GM23338 (cell line): ENCODE results near the gene RELL1. TPM values are rescaled to one million over a fixed set of nuclear protein-coding genes. Genes with fewer than 3 reads are reported as not detected.

Experiments
- ATAC-seq: fragments of 200-7000 bp; cut with Tn5 transposase; 3 replicates; pipeline ENCODE4 v1.9.1; 2020
- DNase-seq: peaks from one replicate; pipeline ENCODE4 v3.0.0-alpha.2; 2015; ENCODE audit warnings: low spot score
- H2AFZ ChIP-seq: fragments of 200-600 bp; sonication (generic); 2 replicates; pipeline ENCODE4 v1.8.0; 2016; ENCODE audit warnings: antibody characterized with exemption, mild to moderate bottlenecking, moderate library complexity
- H3F3A ChIP-seq: fragments of 200-600 bp; sonication (generic); replicated peaks from 2 replicates; pipeline ENCODE4 v1.8.0; 2017; ENCODE audit warnings: antibody characterized with exemption, mixed run types, low read depth
- H3K27ac ChIP-seq: fragments of 200-600 bp; sonication (generic); 2 replicates; pipeline ENCODE4 v1.6.1; 2016; ENCODE audit warnings: low read depth
- H3K27me3 ChIP-seq: fragments of 200-600 bp; sonication (generic); 2 replicates; pipeline ENCODE4 v1.8.0; 2016; ENCODE audit warnings: mild to moderate bottlenecking, mixed run types, moderate library complexity; ENCODE audit not compliant: insufficient read depth
- H3K36me3 ChIP-seq: fragments of 200-600 bp; sonication (generic); 2 replicates; pipeline ENCODE4 v1.8.0; 2016; ENCODE audit warnings: mild to moderate bottlenecking; ENCODE audit not compliant: insufficient read depth
- H3K4me1 ChIP-seq: fragments of 200-600 bp; sonication (generic); 2 replicates; pipeline ENCODE4 v1.8.0; 2016; ENCODE audit warnings: mild to moderate bottlenecking, moderate library complexity; ENCODE audit not compliant: insufficient read depth
- H3K4me2 ChIP-seq: fragments of 200-600 bp; sonication (generic); 2 replicates; pipeline ENCODE4 v1.7.1; 2017; ENCODE audit warnings: mixed run types
- H3K4me3 ChIP-seq: fragments of 200-600 bp; sonication (generic); 2 replicates; pipeline ENCODE4 v1.6.1; 2016; ENCODE audit warnings: mixed run types
- H3K79me2 ChIP-seq: fragments of 200-600 bp; sonication (generic); replicated peaks from 2 replicates; pipeline ENCODE4 v1.8.0; 2017; ENCODE audit warnings: mild to moderate bottlenecking; ENCODE audit not compliant: insufficient read depth
- H3K9me2 ChIP-seq: fragments of 200-600 bp; sonication (generic); 2 replicates; pipeline ENCODE4 v1.8.0; 2017; ENCODE audit not compliant: insufficient read depth
- H4K20me1 ChIP-seq: fragments of 200-600 bp; sonication (generic); replicated peaks from 2 replicates; pipeline ENCODE4 v1.8.0; 2017; ENCODE audit warnings: mild to moderate bottlenecking; ENCODE audit not compliant: insufficient read depth
- H3K27ac Mint-ChIP-seq: 2 replicates; pipeline ENCODE4 v1.8.0; 2020; ENCODE audit warnings: inconsistent platforms, mild to moderate bottlenecking, moderate library complexity, mixed read lengths
- H3K27me3 Mint-ChIP-seq: 3 replicates; pipeline ENCODE4 v1.8.0; 2022; ENCODE audit warnings: low read depth, mild to moderate bottlenecking, moderate library complexity, mixed read lengths, inconsistent platforms; ENCODE audit not compliant: insufficient read depth, poor library complexity
- H3K36me3 Mint-ChIP-seq: 3 replicates; pipeline ENCODE4 v1.8.0; 2021; ENCODE audit warnings: low read depth, mild to moderate bottlenecking, inconsistent platforms, moderate library complexity, mixed read lengths
- H3K4me1 Mint-ChIP-seq: 3 replicates; pipeline ENCODE4 v1.8.0; 2020; ENCODE audit warnings: mild to moderate bottlenecking, inconsistent platforms, mixed read lengths
- H3K4me3 Mint-ChIP-seq: 3 replicates; pipeline ENCODE4 v1.8.0; 2021; ENCODE audit warnings: moderate library complexity, mild to moderate bottlenecking, inconsistent platforms, mixed read lengths
- H3K9me3 Mint-ChIP-seq: 3 replicates; pipeline ENCODE4 v1.8.0; 2020; ENCODE audit warnings: moderate library complexity, mild to moderate bottlenecking, inconsistent platforms, mixed read lengths
- CREB1 ChIP-seq: fragments of 250-450 bp; sonication (Bioruptor Pico); IDR thresholded peaks from 2 replicates; pipeline ENCODE4 v1.5.0; 2020; ENCODE audit warnings: low read depth, mild to moderate bottlenecking, moderate library complexity
- ETS1 ChIP-seq: IDR thresholded peaks from 2 replicates; pipeline ENCODE4 v1.6.1; 2016; ENCODE audit warnings: antibody characterized with exemption
- EZH2 ChIP-seq: fragments of 200-600 bp; sonication (generic); IDR thresholded peaks from one replicate; pipeline ENCODE4 v1.8.0; 2017; ENCODE audit warnings: antibody characterized with exemption, mild to moderate bottlenecking, low read depth; ENCODE audit not compliant: unreplicated experiment
- EZH2phosphoT487 ChIP-seq: fragments of 200-600 bp; sonication (generic); IDR thresholded peaks from one replicate; pipeline ENCODE4 v1.8.1; 2018; ENCODE audit warnings: antibody characterized with exemption; ENCODE audit not compliant: unreplicated experiment
- JUNB ChIP-seq: IDR thresholded peaks from one replicate; pipeline ENCODE4 v1.6.1; 2016; ENCODE audit warnings: antibody characterized with exemption; ENCODE audit not compliant: unreplicated experiment
- NANOG ChIP-seq: IDR thresholded peaks from 2 replicates; pipeline ENCODE4 v1.6.1; 2016; ENCODE audit warnings: antibody characterized with exemption, borderline replicate concordance
- POLR2AphosphoS5 ChIP-seq: IDR thresholded peaks from 2 replicates; pipeline ENCODE4 v1.6.1; 2016; ENCODE audit warnings: antibody characterized with exemption, low read depth
- REST ChIP-seq: IDR thresholded peaks from one replicate; pipeline ENCODE4 v1.6.1; 2018; ENCODE audit warnings: antibody characterized with exemption; ENCODE audit not compliant: unreplicated experiment
- STAT1 ChIP-seq: IDR thresholded peaks from one replicate; pipeline ENCODE4 v1.6.1; 2016; ENCODE audit warnings: antibody characterized with exemption; ENCODE audit not compliant: unreplicated experiment
- ZNF114 ChIP-seq: fragments of 250-450 bp; sonication (Bioruptor Pico); IDR thresholded peaks from 2 replicates; pipeline ENCODE4 v1.5.0; 2020; ENCODE audit warnings: mild to moderate bottlenecking, moderate library complexity
- ZNF331 ChIP-seq: fragments of 250-450 bp; sonication (Bioruptor Pico); IDR thresholded peaks from 2 replicates; pipeline ENCODE4 v1.5.0; 2020; ENCODE audit warnings: low read depth, mild to moderate bottlenecking, moderate library complexity
- polyA plus RNA-seq: library from polyadenylated mRNA; unstranded; fragments of >200 nt; fragmentation: Nextera tagmentation; extraction: Ambion mirVana; gene quantifications from 2 replicates; pipeline ENCODE4 v1.2.1, GENCODE V29; 2016
- total RNA-seq: library from RNA; depleted of rRNA; stranded (reverse); fragments of >200 nt; shearing (Covaris generic); gene quantifications from 2 replicates; pipeline ENCODE4 v1.2.3, GENCODE V29; 2014
- TF ChIP-seq, protein P1 (sequence below), 2 experiments: fragments of 200-600 bp in 1 of 2; sonication (generic) in 1 of 2; conservative IDR thresholded peaks; 2 replicates each; pipeline versions ENCODE4 v1.5.1 to v1.6.1; 2016 to 2017; ENCODE audit warnings: antibody characterized with exemption in 2 of 2, low read depth in 2 of 2, mild to moderate bottlenecking in 2 of 2, moderate library complexity in 1 of 2
- TF ChIP-seq, protein P2 (sequence below): fragments of 250-450 bp; sonication (Bioruptor Pico); IDR thresholded peaks from 2 replicates; pipeline ENCODE4 v1.5.0; 2020; ENCODE audit warnings: mild to moderate bottlenecking, moderate library complexity

RELL1 gene
- total and polyA plus RNA-seq, 2 experiments from 2014 or later = 2.8 to 28.5 TPM

GRCh38 chr4:37646247-37646646, 39.9 kb downstream of the RELL1 start:
- no peak for ATAC-seq
- H4K20me1 ChIP-seq = no peaks in the 10 kb centered on the region
- peaks cover 3% of the 10 kb centered on the region; the same call in 1 of the 3 replicates for H3K9me3 Mint-ChIP-seq
- no peak overlapping the region for H2AFZ ChIP-seq
- no peaks in the 10 kb centered on the region for H3K27me3 ChIP-seq
- TF ChIP-seq, protein P1, sequence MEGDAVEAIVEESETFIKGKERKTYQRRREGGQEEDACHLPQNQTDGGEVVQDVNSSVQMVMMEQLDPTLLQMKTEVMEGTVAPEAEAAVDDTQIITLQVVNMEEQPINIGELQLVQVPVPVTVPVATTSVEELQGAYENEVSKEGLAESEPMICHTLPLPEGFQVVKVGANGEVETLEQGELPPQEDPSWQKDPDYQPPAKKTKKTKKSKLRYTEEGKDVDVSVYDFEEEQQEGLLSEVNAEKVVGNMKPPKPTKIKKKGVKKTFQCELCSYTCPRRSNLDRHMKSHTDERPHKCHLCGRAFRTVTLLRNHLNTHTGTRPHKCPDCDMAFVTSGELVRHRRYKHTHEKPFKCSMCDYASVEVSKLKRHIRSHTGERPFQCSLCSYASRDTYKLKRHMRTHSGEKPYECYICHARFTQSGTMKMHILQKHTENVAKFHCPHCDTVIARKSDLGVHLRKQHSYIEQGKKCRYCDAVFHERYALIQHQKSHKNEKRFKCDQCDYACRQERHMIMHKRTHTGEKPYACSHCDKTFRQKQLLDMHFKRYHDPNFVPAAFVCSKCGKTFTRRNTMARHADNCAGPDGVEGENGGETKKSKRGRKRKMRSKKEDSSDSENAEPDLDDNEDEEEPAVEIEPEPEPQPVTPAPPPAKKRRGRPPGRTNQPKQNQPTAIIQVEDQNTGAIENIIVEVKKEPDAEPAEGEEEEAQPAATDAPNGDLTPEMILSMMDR (conservative IDR thresholded peaks at IDR 0.05; ENCODE audit: low read depth in 2 of 2) = no peak
- TF ChIP-seq, protein P2, sequence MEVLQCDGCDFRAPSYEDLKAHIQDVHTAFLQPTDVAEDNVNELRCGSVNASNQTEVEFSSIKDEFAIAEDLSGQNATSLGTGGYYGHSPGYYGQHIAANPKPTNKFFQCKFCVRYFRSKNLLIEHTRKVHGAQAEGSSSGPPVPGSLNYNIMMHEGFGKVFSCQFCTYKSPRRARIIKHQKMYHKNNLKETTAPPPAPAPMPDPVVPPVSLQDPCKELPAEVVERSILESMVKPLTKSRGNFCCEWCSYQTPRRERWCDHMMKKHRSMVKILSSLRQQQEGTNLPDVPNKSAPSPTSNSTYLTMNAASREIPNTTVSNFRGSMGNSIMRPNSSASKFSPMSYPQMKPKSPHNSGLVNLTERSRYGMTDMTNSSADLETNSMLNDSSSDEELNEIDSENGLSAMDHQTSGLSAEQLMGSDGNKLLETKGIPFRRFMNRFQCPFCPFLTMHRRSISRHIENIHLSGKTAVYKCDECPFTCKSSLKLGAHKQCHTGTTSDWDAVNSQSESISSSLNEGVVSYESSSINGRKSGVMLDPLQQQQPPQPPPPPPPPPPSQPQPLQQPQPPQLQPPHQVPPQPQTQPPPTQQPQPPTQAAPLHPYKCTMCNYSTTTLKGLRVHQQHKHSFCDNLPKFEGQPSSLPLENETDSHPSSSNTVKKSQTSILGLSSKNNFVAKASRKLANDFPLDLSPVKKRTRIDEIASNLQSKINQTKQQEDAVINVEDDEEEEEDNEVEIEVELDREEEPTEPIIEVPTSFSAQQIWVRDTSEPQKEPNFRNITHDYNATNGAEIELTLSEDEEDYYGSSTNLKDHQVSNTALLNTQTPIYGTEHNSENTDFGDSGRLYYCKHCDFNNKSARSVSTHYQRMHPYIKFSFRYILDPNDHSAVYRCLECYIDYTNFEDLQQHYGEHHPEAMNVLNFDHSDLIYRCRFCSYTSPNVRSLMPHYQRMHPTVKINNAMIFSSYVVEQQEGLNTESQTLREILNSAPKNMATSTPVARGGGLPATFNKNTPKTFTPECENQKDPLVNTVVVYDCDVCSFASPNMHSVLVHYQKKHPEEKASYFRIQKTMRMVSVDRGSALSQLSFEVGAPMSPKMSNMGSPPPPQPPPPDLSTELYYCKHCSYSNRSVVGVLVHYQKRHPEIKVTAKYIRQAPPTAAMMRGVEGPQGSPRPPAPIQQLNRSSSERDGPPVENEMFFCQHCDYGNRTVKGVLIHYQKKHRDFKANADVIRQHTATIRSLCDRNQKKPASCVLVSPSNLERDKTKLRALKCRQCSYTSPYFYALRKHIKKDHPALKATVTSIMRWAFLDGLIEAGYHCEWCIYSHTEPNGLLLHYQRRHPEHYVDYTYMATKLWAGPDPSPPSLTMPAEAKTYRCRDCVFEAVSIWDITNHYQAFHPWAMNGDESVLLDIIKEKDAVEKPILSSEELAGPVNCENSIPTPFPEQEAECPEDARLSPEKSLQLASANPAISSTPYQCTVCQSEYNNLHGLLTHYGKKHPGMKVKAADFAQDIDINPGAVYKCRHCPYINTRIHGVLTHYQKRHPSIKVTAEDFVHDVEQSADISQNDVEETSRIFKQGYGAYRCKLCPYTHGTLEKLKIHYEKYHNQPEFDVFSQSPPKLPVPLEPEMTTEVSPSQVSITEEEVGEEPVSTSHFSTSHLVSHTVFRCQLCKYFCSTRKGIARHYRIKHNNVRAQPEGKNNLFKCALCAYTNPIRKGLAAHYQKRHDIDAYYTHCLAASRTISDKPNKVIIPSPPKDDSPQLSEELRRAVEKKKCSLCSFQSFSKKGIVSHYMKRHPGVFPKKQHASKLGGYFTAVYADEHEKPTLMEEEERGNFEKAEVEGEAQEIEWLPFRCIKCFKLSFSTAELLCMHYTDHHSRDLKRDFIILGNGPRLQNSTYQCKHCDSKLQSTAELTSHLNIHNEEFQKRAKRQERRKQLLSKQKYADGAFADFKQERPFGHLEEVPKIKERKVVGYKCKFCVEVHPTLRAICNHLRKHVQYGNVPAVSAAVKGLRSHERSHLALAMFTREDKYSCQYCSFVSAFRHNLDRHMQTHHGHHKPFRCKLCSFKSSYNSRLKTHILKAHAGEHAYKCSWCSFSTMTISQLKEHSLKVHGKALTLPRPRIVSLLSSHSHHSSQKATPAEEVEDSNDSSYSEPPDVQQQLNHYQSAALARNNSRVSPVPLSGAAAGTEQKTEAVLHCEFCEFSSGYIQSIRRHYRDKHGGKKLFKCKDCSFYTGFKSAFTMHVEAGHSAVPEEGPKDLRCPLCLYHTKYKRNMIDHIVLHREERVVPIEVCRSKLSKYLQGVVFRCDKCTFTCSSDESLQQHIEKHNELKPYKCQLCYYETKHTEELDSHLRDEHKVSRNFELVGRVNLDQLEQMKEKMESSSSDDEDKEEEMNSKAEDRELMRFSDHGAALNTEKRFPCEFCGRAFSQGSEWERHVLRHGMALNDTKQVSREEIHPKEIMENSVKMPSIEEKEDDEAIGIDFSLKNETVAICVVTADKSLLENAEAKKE = no peak
- no peak for TF ChIP-seq CREB1 (CRISPR knock-in tag)
- TF ChIP-seq REST = no peak
- TF ChIP-seq STAT1 = no peak
- TF ChIP-seq EZH2 = no peak
- no peak for TF ChIP-seq ETS1
- no peak for TF ChIP-seq EZH2phosphoT487
- no peak for TF ChIP-seq POLR2AphosphoS5
- no peak for TF ChIP-seq ZNF331 (CRISPR knock-in tag)
- no peak for TF ChIP-seq NANOG
- no peak for TF ChIP-seq JUNB
- no peak for TF ChIP-seq ZNF114 (CRISPR knock-in tag)
- no peaks in the 10 kb centered on the region for H3K36me3 ChIP-seq
- H3K27ac Mint-ChIP-seq = no peak overlapping the region
- no peaks in the 10 kb centered on the region for H3F3A ChIP-seq
- H3K4me1 Mint-ChIP-seq = peaks cover 40% of the 10 kb centered on the region
- no peak for DNase-seq
- no peaks in the 10 kb centered on the region for H3K79me2 ChIP-seq
- no peak overlapping the region for H3K4me3 Mint-ChIP-seq
- H3K9me2 ChIP-seq = no peaks in the 10 kb centered on the region
- peaks cover 4% of the 10 kb centered on the region for H3K27me3 Mint-ChIP-seq
- peaks cover 14% of the 10 kb centered on the region for H3K36me3 Mint-ChIP-seq
- H3K27ac ChIP-seq = no peak overlapping the region
- H3K4me2 ChIP-seq = no peak overlapping the region
- peaks cover 25% of the 10 kb centered on the region for H3K4me1 ChIP-seq
- H3K4me3 ChIP-seq = no peak overlapping the region
